GM21381 (cell line): Measurements from ENCODE around the gene C4B.
"Not testable (repeated sequence)": the region's sequence is repeated elsewhere in the genome, so short reads cannot be mapped to it uniquely, and the experiment has no call there.

Source experiments
- ATAC-seq: cut with Tn5 transposase; IDR thresholded peaks from one replicate; pipeline ENCODE4 v1.9.1; 2021; ENCODE audit warnings: mild to moderate bottlenecking, moderate library complexity; ENCODE audit not compliant: unreplicated experiment

The C4B gene

GRCh38 chr6:32014547-32014946 is at the start of gene C4B:
TSS of gene C4B (plus strand) at chr6:32014795. CDS start at chr6:32014846, 51 bp downstream.
- ATAC-seq = not testable (repeated sequence)

- ATAC-seq = no peak
These were observed 48.9 kb upstream of the C4B start for GRCh38 chr6:31965700-31966099.

- ATAC-seq = no peak
These were observed 48.1 kb upstream of the C4B start for GRCh38 chr6:31966506-31966905.

DNA sequence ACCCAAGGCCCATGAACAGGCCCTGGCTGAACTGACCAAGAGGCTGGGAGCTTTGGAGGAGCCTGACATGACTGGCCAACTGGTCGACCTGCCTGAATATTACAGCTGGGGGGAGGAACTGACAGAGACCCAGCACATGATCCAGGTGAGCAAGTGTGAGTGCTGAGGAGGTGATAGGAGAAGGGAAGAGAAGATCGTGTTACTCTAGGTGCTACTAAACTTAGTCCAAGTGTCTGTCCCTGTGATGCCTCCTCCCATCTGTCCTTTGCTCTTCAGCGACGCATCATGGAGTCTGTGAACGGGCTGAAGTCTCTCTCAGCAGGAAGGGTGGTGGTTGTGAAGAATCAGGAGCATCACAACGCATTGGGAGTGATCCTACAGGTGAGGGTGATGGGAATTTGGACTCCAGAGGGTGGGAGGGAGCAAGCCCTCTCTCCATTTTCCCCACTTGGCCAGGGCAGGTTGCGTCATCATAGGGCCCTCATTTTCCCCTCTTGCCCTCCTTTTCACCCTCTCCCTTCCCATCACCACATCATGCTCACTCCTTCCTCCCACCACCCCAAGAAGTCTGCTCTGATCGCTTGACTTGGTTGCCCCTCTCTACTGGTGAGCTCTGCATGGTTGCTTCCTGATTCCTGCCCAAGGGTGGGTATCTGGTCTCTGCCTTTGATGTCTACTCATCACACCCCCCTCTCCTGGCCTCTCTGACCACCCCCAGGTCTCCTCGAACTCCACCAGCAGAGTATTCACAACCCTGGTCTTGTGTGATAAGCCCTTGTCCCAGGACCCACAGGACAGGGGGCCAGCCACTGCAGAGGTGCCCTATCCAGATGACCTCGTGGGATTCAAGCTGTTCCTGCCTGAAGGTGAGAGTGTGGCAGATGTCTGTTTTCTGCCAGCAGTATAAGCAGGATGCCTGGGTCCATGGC is 47.3 kb upstream of the C4B start:
- ATAC-seq = no peak

GRCh38 chr6:31967926-31968320 is 46.7 kb upstream of the C4B start:
- no peak for ATAC-seq

GRCh38 chr6:31968326-31968725 is 46.3 kb upstream of the C4B start:
- ATAC-seq = no peak

DNA sequence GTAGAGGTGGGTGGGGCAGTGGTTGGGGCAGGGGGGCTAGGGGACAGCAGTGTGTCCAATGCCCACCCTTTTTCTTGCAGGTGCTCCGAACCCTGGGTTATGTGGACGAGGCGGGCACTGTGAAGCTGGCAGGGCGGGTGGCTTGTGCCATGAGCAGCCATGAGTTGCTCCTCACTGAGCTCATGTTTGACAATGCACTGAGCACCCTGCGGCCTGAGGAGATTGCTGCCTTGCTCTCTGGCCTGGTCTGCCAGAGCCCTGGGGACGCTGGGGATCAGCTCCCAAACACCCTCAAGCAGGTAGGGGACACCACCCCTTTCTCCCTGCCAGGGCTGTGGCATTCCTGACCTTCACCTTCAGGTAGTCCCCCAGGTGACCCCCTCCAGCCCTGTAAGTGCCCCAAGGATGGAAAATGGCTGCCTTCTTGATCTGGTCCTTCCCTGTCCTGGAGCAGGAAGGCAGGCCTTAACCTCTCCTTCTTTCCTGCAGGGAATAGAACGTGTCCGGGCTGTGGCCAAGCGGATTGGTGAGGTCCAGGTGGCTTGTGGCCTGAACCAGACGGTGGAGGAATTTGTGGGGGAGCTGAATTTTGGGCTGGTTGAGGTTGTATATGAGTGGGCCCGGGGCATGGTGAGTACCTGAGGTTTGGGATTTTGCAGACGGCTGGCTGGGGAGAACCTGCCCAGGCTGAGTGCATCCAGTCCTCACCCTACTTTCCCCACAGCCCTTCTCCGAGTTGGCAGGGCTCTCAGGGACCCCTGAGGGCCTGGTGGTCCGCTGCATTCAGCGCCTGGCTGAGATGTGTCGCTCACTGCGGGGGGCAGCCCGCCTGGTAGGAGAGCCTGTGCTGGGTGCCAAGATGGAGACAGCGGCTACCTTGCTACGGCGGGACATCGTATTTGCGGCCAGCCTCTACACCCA is 45.5 kb upstream of the C4B start:
- no peak for ATAC-seq

- ATAC-seq = no peak
These were observed 44.6 kb upstream of the C4B start for GRCh38 chr6:31969712-31970603.

- no peak for ATAC-seq
These were observed 43.9 kb upstream of the C4B start for GRCh38 chr6:31970604-31971271.

- no peak for ATAC-seq
These were observed 43.2 kb upstream of the C4B start for GRCh38 chr6:31971279-31971992.

GRCh38 chr6:31971993-31972708 is 42.4 kb upstream of the C4B start, which contains the start of gene DXO:
TSS of gene DXO (minus strand) at chr6:31972138. CDS start at chr6:31971675, 463 bp downstream.
- peak; percentile 89 for ATAC-seq

- ATAC-seq = no peak
These were observed 41.8 kb upstream of the C4B start for GRCh38 chr6:31972709-31973350.

DNA sequence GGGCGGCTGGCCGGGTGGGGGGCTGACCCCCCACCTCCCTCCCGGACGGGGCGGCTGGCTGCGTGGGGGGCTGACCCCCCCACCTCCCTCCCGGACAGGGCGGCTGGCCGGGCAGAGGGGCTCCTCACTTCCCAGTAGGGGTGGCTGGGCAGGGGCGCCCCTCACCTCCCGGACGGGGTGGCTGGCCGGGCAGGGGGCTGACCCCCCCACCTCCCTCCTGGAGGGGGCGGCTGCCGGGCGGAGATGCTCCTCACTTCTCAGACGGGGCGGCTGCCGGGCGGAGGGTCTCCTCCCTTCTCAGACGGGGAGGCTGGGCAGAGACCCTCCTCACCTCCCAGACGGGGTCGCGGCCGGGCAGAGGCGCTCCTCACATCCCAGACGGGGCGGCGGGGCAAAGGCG is 38.5 kb upstream of the C4B start:
- not testable (repeated sequence) for ATAC-seq

DNA sequence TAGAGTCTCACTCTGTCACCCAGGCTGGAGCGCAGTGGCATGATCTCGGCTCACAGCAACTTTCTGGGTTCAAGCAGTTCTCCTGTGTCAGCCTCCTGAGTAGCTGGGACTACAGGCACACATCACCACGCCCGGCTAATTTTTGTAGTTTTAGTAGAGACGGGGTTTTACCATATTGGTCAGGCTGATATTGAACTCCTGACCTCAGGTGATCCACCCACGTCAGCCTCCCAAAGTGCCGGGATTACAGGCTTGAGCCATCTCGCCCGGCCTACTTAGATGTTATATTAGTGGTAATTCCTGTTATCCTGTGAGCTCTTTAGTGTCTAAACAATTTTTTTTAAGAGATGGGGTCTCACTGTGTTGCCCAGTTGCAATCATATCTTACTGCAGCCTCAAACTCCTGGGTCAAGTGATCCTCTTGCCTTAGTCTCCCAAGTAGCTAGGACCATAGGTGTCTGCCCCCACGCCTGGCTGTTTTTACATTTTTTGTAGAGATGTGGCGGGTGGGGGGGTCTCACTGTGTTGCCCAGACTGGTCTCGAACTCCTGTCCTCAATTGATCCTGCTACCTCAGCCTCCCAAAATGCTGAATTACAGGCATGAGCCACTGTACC is 36.7 kb upstream of the C4B start:
- no peak for ATAC-seq

DNA sequence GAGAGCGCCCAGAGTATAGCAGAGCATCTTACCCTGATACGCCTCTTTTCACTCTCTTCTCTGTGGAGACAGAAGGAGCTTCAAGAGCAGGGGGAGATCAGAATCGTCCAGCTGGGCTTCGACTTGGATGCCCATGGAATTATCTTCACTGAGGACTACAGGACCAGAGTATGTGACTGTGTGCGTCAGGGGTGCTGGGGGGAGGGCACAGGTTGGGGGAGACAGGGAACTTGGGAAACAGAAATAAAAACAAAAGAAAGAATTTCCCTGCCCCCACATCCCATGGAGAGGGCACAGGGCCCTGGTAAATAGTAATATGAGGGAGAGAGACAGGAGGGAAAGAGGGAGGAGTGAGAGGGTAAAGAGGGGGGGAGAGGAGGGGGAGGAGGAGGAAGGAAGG is 35.8 kb upstream of the C4B start:
- no peak for ATAC-seq

DNA sequence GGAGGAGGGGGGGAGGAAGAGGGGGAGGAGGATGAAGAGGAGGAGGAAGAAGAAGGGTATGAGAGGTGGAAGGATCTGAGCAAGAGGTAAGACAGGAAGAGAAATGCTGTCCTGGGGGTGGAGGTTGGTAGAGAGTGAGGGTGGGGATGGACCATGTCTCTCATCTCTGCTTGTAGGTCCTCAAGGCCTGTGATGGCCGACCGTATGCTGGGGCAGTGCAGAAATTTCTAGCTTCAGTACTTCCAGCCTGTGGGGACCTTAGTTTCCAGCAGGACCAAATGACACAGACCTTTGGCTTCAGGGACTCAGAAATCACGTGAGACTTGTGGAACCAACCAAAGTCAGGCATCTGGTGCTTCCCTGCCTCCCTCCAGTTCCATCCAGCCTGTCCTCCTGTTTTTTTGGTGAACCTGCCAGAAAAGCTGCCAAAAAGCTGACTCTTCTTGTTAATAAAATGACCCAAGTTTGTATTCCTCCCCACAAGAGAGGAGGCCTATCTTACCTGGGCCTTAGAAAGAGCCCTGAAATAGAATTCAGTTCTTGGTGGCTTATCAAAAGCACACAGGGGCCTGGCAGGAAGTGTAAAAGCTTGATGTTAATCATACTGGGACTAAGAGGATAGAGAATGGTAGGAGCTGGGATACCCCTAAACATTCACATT is 35.2 kb upstream of the C4B start:
- no peak for ATAC-seq

DNA sequence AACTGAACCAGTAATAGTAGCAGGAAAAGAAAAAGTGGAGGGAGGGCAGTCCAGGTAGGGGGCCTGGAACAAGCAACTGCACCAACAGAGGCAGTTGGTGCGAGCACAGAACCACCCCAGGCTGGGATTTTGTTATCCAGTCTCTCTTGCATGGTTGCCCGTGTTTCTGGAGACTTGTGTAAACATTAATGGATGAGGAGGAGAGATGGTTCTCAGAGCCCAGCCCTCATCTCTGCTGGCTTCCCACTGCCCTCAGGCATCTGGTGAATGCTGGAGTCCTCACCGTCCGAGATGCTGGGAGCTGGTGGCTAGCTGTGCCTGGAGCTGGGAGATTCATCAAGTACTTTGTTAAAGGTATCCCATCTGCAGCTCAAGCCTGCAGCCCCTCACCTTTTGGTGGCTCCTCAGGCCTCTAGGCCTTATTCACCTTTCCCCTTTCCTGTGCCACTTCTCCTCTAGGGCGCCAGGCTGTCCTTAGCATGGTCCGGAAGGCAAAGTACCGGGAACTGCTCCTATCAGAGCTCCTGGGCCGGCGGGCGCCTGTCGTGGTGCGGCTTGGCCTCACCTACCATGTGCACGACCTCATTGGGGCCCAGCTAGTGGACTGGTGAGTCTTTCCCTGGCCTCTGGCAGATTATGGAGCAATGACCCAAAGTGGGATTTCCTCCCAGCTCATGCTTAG is 34.3 kb upstream of the C4B start:
- ATAC-seq = not testable (repeated sequence)
